HepG2 (cell line): ENCODE measurements around the gene PTCD1. TPM values are rescaled to one million over a fixed set of nuclear protein-coding genes. Genes with fewer than 3 reads are reported as not detected.

ENCODE experiments used
- AHR ChIP-seq: IDR thresholded peaks from 2 replicates; pipeline ENCODE4 v1.6.1; 2018; ENCODE audit warnings: missing genetic modification reagents, missing compliant biosample characterization
- FOSL1 ChIP-seq: sonication (generic); formaldehyde crosslinking; IDR thresholded peaks from 2 replicates; pipeline ENCODE4 v1.9.0; 2021; ENCODE audit warnings: missing genetic modification reagents, borderline replicate concordance
- KDM5B ChIP-seq: sonication (generic); formaldehyde crosslinking; IDR thresholded peaks from 2 replicates; pipeline ENCODE4 v1.4.0; 2020; ENCODE audit warnings: missing genetic modification reagents, mild to moderate bottlenecking, borderline replicate concordance
- MEIS2 ChIP-seq: sonication (generic); formaldehyde crosslinking; IDR thresholded peaks from 2 replicates; pipeline ENCODE4 v1.9.0; 2021; ENCODE audit warnings: mild to moderate bottlenecking, missing genetic modification reagents
- NFKB2 ChIP-seq: sonication (generic); formaldehyde crosslinking; IDR thresholded peaks from 2 replicates; pipeline ENCODE4 v1.4.0; 2020; ENCODE audit warnings: missing genetic modification reagents, borderline replicate concordance
- RBM22 ChIP-seq: fragments of 200-400 bp; formaldehyde crosslinking; optimal IDR thresholded peaks from 2 replicates; pipeline ENCODE3; 2017; ENCODE audit warnings: mild to moderate bottlenecking, low read length, moderate library complexity
- SCMH1 ChIP-seq: sonication (generic); formaldehyde crosslinking; IDR thresholded peaks from 2 replicates; pipeline ENCODE4 v1.9.0; 2021; ENCODE audit warnings: missing genetic modification reagents, mild to moderate bottlenecking, borderline replicate concordance
- ZNF326 ChIP-seq: sonication (generic); formaldehyde crosslinking; IDR thresholded peaks from 2 replicates; pipeline ENCODE4 v1.4.0; 2020; ENCODE audit warnings: missing genetic modification reagents, borderline replicate concordance
- ZNF674 ChIP-seq: sonication (generic); formaldehyde crosslinking; IDR thresholded peaks from 2 replicates; pipeline ENCODE4 v1.5.0; 2020; ENCODE audit warnings: low read depth, mild to moderate bottlenecking, missing genetic modification reagents
- polyA plus RNA-seq, 8 experiments: library from polyadenylated mRNA; depleted of rRNA in 3 of 8; stranded (reverse) in 7 of 8; unstranded in 1 of 8; fragments of >200 nt; fragmentation: Illumina TruSeq in 4 of 8; extraction: Trizol in 4 of 8; gene quantifications; 2 replicates each; pipeline versions ENCODE4 v1.2.1 to v1.2.3, GENCODE V29; 2011 to 2016; ENCODE audit warnings: low read depth in 4 of 8, missing spikeins in 1 of 8, mixed read lengths in 1 of 8; ENCODE audit not compliant: insufficient read depth in 1 of 8
- total RNA-seq, 5 experiments: library from RNA; depleted of rRNA; stranded (reverse); fragments of >200 nt; fragmentation: Illumina TruSeq; extraction: Trizol; gene quantifications; 2 replicates each; pipeline ENCODE4 v1.2.3, GENCODE V29; 2016; ENCODE audit warnings: low read depth in 1 of 5
- TF ChIP-seq, protein P1 (sequence below): sonication (generic); formaldehyde crosslinking; IDR thresholded peaks from 2 replicates; pipeline ENCODE4 v1.5.1; 2020; ENCODE audit warnings: mild to moderate bottlenecking, missing genetic modification reagents, moderate library complexity
- TF ChIP-seq, protein P2 (sequence below): sonication (generic); formaldehyde crosslinking; IDR thresholded peaks from 2 replicates; pipeline ENCODE4 v1.8.0; 2022; ENCODE audit warnings: mild to moderate bottlenecking, missing genetic modification reagents; ENCODE audit not compliant: insufficient replicate concordance
- TF ChIP-seq, protein P3 (sequence below): sonication (generic); formaldehyde crosslinking; IDR thresholded peaks from 2 replicates; pipeline ENCODE4 v1.4.0; 2020; ENCODE audit warnings: missing genetic modification reagents
- TF ChIP-seq, protein P4 (sequence below): sonication (generic); formaldehyde crosslinking; IDR thresholded peaks from 2 replicates; pipeline ENCODE4 v1.5.1; 2020; ENCODE audit warnings: mild to moderate bottlenecking, missing genetic modification reagents, borderline replicate concordance
- TF ChIP-seq, protein P5 (sequence below): sonication (generic); formaldehyde crosslinking; IDR thresholded peaks from 2 replicates; pipeline ENCODE4 v1.4.0; 2020; ENCODE audit warnings: mild to moderate bottlenecking, missing genetic modification reagents, borderline replicate concordance
- TF ChIP-seq, protein P6 (sequence below): IDR thresholded peaks from 2 replicates; pipeline ENCODE4 v1.6.1; 2016; ENCODE audit warnings: missing genetic modification reagents, missing compliant biosample characterization

Gene PTCD1
- total and polyA plus RNA-seq, 2 of the 13 experiments (the other 11 are each of a cell fraction or from before 2014, with no cell fraction given), result 3.0 to 8.4 TPM

DNA sequence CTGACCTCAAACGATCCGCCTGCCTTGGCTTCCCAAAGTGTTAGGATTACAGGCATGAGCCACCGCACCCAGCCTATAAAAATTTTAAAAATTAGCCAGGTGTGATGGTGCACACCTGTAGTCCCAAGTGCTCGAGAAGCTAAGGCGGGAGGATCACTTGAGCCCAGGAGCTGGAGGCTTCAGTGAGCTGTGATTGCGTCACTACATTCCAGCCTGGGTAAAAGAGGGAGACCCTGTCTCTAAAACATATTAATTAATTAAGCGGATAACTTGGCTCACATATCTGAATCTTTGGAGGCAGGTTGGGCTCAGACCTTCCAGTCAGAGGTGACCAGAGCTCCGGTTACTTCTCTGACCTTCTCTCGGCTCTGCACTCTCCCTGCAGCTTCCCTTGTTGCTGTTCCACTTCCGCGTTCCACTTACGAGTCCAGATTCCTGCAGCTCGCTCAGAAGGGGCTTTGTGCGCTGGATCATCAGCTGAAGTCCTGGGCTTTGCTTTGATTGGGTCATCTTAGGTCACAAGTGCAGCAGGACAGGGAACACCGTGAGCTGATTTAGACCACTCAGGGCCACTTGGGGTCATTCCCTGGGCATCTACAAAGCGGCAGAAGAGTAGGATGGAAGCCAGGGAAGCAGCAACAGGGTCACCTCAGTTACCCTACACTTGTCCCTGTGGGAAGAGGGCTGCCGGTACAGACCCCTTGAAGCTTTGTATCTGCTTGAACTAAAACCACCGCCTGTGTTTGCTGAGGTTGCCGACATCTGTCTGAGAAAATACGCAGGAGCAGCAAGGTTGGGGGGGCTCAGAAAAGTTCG is 66.1 kb downstream of the PTCD1 start (continued):
- TF ChIP-seq, protein P1, sequence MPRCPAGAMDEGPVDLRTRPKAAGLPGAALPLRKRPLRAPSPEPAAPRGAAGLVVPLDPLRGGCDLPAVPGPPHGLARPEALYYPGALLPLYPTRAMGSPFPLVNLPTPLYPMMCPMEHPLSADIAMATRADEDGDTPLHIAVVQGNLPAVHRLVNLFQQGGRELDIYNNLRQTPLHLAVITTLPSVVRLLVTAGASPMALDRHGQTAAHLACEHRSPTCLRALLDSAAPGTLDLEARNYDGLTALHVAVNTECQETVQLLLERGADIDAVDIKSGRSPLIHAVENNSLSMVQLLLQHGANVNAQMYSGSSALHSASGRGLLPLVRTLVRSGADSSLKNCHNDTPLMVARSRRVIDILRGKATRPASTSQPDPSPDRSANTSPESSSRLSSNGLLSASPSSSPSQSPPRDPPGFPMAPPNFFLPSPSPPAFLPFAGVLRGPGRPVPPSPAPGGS (CRISPR knock-in tag), result no peak
- no peak for TF ChIP-seq FOSL1 (CRISPR knock-in tag)
- TF ChIP-seq KDM5B (CRISPR knock-in tag), result no peak
- TF ChIP-seq, protein P2, sequence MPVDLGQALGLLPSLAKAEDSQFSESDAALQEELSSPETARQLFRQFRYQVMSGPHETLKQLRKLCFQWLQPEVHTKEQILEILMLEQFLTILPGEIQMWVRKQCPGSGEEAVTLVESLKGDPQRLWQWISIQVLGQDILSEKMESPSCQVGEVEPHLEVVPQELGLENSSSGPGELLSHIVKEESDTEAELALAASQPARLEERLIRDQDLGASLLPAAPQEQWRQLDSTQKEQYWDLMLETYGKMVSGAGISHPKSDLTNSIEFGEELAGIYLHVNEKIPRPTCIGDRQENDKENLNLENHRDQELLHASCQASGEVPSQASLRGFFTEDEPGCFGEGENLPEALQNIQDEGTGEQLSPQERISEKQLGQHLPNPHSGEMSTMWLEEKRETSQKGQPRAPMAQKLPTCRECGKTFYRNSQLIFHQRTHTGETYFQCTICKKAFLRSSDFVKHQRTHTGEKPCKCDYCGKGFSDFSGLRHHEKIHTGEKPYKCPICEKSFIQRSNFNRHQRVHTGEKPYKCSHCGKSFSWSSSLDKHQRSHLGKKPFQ (CRISPR knock-in tag), result no peak
- no peak for TF ChIP-seq ZNF674 (CRISPR knock-in tag)
- TF ChIP-seq, protein P3, sequence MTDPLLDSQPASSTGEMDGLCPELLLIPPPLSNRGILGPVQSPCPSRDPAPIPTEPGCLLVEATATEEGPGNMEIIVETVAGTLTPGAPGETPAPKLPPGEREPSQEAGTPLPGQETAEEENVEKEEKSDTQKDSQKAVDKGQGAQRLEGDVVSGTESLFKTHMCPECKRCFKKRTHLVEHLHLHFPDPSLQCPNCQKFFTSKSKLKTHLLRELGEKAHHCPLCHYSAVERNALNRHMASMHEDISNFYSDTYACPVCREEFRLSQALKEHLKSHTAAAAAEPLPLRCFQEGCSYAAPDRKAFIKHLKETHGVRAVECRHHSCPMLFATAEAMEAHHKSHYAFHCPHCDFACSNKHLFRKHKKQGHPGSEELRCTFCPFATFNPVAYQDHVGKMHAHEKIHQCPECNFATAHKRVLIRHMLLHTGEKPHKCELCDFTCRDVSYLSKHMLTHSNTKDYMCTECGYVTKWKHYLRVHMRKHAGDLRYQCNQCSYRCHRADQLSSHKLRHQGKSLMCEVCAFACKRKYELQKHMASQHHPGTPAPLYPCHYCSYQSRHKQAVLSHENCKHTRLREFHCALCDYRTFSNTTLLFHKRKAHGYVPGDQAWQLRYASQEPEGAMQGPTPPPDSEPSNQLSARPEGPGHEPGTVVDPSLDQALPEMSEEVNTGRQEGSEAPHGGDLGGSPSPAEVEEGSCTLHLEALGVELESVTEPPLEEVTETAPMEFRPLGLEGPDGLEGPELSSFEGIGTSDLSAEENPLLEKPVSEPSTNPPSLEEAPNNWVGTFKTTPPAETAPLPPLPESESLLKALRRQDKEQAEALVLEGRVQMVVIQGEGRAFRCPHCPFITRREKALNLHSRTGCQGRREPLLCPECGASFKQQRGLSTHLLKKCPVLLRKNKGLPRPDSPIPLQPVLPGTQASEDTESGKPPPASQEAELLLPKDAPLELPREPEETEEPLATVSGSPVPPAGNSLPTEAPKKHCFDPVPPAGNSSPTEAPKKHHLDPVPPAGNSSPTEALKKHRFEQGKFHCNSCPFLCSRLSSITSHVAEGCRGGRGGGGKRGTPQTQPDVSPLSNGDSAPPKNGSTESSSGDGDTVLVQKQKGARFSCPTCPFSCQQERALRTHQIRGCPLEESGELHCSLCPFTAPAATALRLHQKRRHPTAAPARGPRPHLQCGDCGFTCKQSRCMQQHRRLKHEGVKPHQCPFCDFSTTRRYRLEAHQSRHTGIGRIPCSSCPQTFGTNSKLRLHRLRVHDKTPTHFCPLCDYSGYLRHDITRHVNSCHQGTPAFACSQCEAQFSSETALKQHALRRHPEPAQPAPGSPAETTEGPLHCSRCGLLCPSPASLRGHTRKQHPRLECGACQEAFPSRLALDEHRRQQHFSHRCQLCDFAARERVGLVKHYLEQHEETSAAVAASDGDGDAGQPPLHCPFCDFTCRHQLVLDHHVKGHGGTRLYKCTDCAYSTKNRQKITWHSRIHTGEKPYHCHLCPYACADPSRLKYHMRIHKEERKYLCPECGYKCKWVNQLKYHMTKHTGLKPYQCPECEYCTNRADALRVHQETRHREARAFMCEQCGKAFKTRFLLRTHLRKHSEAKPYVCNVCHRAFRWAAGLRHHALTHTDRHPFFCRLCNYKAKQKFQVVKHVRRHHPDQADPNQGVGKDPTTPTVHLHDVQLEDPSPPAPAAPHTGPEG, result no peak
- TF ChIP-seq SCMH1, result no peak
- TF ChIP-seq, protein P4, sequence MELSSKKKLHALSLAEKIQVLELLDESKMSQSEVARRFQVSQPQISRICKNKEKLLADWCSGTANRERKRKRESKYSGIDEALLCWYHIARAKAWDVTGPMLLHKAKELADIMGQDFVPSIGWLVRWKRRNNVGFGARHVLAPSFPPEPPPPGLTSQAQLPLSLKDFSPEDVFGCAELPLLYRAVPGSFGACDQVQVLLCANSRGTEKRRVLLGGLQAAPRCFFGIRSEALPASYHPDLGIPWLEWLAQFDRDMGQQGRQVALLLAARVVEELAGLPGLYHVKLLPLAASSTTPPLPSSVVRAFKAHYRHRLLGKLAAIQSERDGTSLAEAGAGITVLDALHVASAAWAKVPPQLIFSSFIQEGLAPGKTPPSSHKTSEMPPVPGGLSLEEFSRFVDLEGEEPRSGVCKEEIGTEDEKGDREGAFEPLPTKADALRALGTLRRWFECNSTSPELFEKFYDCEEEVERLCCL, result no peak
- TF ChIP-seq NFKB2 (CRISPR knock-in tag), result no peak
- TF ChIP-seq MEIS2, result no peak
- TF ChIP-seq, protein P5, sequence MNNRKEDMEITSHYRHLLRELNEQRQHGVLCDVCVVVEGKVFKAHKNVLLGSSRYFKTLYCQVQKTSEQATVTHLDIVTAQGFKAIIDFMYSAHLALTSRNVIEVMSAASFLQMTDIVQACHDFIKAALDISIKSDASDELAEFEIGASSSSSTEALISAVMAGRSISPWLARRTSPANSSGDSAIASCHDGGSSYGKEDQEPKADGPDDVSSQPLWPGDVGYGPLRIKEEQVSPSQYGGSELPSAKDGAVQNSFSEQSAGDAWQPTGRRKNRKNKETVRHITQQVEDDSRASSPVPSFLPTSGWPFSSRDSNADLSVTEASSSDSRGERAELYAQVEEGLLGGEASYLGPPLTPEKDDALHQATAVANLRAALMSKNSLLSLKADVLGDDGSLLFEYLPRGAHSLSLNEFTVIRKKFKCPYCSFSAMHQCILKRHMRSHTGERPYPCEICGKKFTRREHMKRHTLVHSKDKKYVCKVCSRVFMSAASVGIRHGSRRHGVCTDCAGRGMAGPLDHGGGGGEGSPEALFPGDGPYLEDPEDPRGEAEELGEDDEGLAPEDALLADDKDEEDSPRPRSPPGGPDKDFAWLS, result no peak
- TF ChIP-seq RBM22, result no peak
- TF ChIP-seq ZNF326 (CRISPR knock-in tag), result no peak
- no peak for TF ChIP-seq AHR (CRISPR knock-in tag)
- TF ChIP-seq, protein P6, sequence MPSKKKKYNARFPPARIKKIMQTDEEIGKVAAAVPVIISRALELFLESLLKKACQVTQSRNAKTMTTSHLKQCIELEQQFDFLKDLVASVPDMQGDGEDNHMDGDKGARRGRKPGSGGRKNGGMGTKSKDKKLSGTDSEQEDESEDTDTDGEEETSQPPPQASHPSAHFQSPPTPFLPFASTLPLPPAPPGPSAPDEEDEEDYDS, result peak; percentile 64
